Large intestine (tissue), 3 donors: ENCODE results near the gene TMEM273. TPM values are rescaled to one million over a fixed set of nuclear protein-coding genes. Genes with fewer than 3 reads are reported as not detected.

Experiments
- DNase-seq, 2 donors: peaks; one replicate each; pipeline versions ENCODE4 v3.0.0 to v3.0.0-alpha.2; 2013
- H3K27ac ChIP-seq: one replicate; pipeline ENCODE4 v1.5.1; 2013; ENCODE audit warnings: low read length
- H3K27me3 ChIP-seq: 2 replicates; pipeline ENCODE4 v1.6.1; 2013; ENCODE audit warnings: low read length; ENCODE audit not compliant: control insufficient read depth, insufficient read depth
- H3K36me3 ChIP-seq: 2 replicates; pipeline ENCODE4 v1.6.1; 2013; ENCODE audit warnings: low read length; ENCODE audit not compliant: control insufficient read depth, insufficient read depth
- H3K4me1 ChIP-seq: one replicate; pipeline ENCODE4 v1.6.1; 2013; ENCODE audit warnings: low read length; ENCODE audit not compliant: control insufficient read depth, insufficient read depth
- H3K4me3 ChIP-seq: one replicate; pipeline ENCODE4 v1.5.1; 2013; ENCODE audit warnings: low read length
- H3K9me3 ChIP-seq: one replicate; pipeline ENCODE4 v1.6.1; 2013; ENCODE audit warnings: mild to moderate bottlenecking, low read depth, low read length, moderate library complexity; ENCODE audit not compliant: control insufficient read depth
- WGBS: methylation state at CpG from one replicate; pipeline ENCODE4 v1.1.5; 2013; ENCODE audit warnings: low lambda C conversion rate; ENCODE audit not compliant: insufficient coverage; 5-methylcytosine and 5-hydroxymethylcytosine counted together
- polyA plus RNA-seq: library from polyadenylated mRNA; unstranded; fragments of 120-200 nt; gene quantifications from one replicate; pipeline ENCODE4 v1.2.1, GENCODE V29; 2013

The TMEM273 gene
- polyA plus RNA-seq, 1 donor = 5.5 TPM

GRCh38 chr10:49177391-49178355 lies 10.5 kb downstream of the TMEM273 start:
- WGBS = 100% methylated on average over 2 of the region's 9 CpGs
- peak; percentile 32 to 50 for DNase-seq
- H3K4me1 ChIP-seq = no peaks in the 10 kb centered on the region

GRCh38 chr10:49176310-49177268 lies 11.6 kb downstream of the TMEM273 start:
- no peaks in the 10 kb centered on the region for H3K27me3 ChIP-seq
- no peaks in the 10 kb centered on the region for H3K4me1 ChIP-seq
- no peaks in the 10 kb centered on the region for H3K9me3 ChIP-seq
- H3K4me3 ChIP-seq = no peak overlapping the region
- no peak for DNase-seq
- no peaks in the 10 kb centered on the region for H3K36me3 ChIP-seq
- H3K27ac ChIP-seq = no peak overlapping the region
- no CpG with 5 or more reads among the region's 19 CpGs for WGBS

More at GRCh38 chr10:49177391-49178355, 10.5 kb downstream of the TMEM273 start:
- H3K36me3 ChIP-seq = no peaks in the 10 kb centered on the region
- H3K9me3 ChIP-seq = no peaks in the 10 kb centered on the region
- no peaks in the 10 kb centered on the region for H3K27me3 ChIP-seq
- H3K27ac ChIP-seq = no peak overlapping the region
- H3K4me3 ChIP-seq = no peak overlapping the region

GRCh38 chr10:49175587-49176309 lies 12.4 kb downstream of the TMEM273 start:
- no peaks in the 10 kb centered on the region for H3K36me3 ChIP-seq
- no peaks in the 10 kb centered on the region for H3K27me3 ChIP-seq
- no peak overlapping the region for H3K4me3 ChIP-seq
- no peak for DNase-seq
- WGBS = no CpG with 5 or more reads among the region's 8 CpGs
- no peak overlapping the region for H3K27ac ChIP-seq
- no peaks in the 10 kb centered on the region for H3K4me1 ChIP-seq
- no peaks in the 10 kb centered on the region for H3K9me3 ChIP-seq

- no peaks in the 10 kb centered on the region for H3K9me3 ChIP-seq
- WGBS = no CpG with 5 or more reads among the region's 10 CpGs
- no peak overlapping the region for H3K4me3 ChIP-seq
- no peak overlapping the region for H3K27ac ChIP-seq
- no peaks in the 10 kb centered on the region for H3K4me1 ChIP-seq
- H3K36me3 ChIP-seq = no peaks in the 10 kb centered on the region
- no peaks in the 10 kb centered on the region for H3K27me3 ChIP-seq
- peak; percentile 28 to 55 for DNase-seq
These were observed 13.2 kb downstream of the TMEM273 start for GRCh38 chr10:49174926-49175500.

GRCh38 chr10:49174261-49174925 lies 13.8 kb downstream of the TMEM273 start:
- WGBS = no CpG with 5 or more reads among the region's 15 CpGs
- DNase-seq = no peak
- H3K27me3 ChIP-seq = no peaks in the 10 kb centered on the region
- no peaks in the 10 kb centered on the region for H3K9me3 ChIP-seq
- no peak overlapping the region for H3K4me3 ChIP-seq
- H3K27ac ChIP-seq = no peak overlapping the region
- H3K36me3 ChIP-seq = no peaks in the 10 kb centered on the region
- H3K4me1 ChIP-seq = no peaks in the 10 kb centered on the region

- no peak for DNase-seq
- no peaks in the 10 kb centered on the region for H3K27me3 ChIP-seq
- no peaks in the 10 kb centered on the region for H3K9me3 ChIP-seq
- no peaks in the 10 kb centered on the region for H3K4me1 ChIP-seq
- no peaks in the 10 kb centered on the region for H3K36me3 ChIP-seq
- WGBS = no CpG with 5 or more reads among the region's 4 CpGs
- no peak overlapping the region for H3K4me3 ChIP-seq
- no peak overlapping the region for H3K27ac ChIP-seq
These were observed 14.3 kb downstream of the TMEM273 start for GRCh38 chr10:49173853-49174252.

GRCh38 chr10:49173201-49173772 lies 14.9 kb downstream of the TMEM273 start:
- Histone ChIP-seq H3K9me3 (no peaks in the 10 kb centered on the region), H3K36me3 (no peaks in the 10 kb centered on the region), H3K27ac (no peak overlapping the region), H3K27me3 (no peaks in the 10 kb centered on the region), H3K4me1 (no peaks in the 10 kb centered on the region), H3K4me3 (no peak overlapping the region)
- WGBS = 100% methylated on average over 2 of the region's 11 CpGs
- no peak for DNase-seq

- Histone ChIP-seq H3K4me1 (no peaks in the 10 kb centered on the region), H3K4me3 (no peak overlapping the region), H3K27ac (no peak overlapping the region), H3K27me3 (no peaks in the 10 kb centered on the region), H3K9me3 (no peaks in the 10 kb centered on the region), H3K36me3 (no peaks in the 10 kb centered on the region)
- WGBS = no CpG with 5 or more reads among the region's 3 CpGs
- no peak for DNase-seq
These were observed 15.4 kb downstream of the TMEM273 start for GRCh38 chr10:49172777-49173132.

GRCh38 chr10:49172061-49172776 lies 16.0 kb downstream of the TMEM273 start:
- H3K9me3 ChIP-seq = no peaks in the 10 kb centered on the region
- no peak overlapping the region for H3K4me3 ChIP-seq
- no peak for DNase-seq
- H3K27ac ChIP-seq = no peak overlapping the region
- no peaks in the 10 kb centered on the region for H3K4me1 ChIP-seq
- WGBS = no CpG with 5 or more reads among the region's 4 CpGs
- H3K36me3 ChIP-seq = no peaks in the 10 kb centered on the region
- H3K27me3 ChIP-seq = no peaks in the 10 kb centered on the region
